SK-N-SH (cell line): Measurements from ENCODE around the gene AREG.

Experiments
- CTCF ChIP-seq: fragments of 200-600 bp; sonication (generic); IDR thresholded peaks from 2 replicates; pipeline ENCODE4 v1.6.1; 2017; ENCODE audit warnings: antibody characterized with exemption, mild to moderate bottlenecking, moderate library complexity
- IRF3 ChIP-seq: fragments of 150-350 bp; IDR thresholded peaks from 2 replicates; pipeline ENCODE4 v1.6.1; 2016; ENCODE audit warnings: mild to moderate bottlenecking, low read depth, low read length
- JUND ChIP-seq: IDR thresholded peaks from 2 replicates; pipeline ENCODE4 v1.4.0; 2012
- NFIC ChIP-seq: IDR thresholded peaks from 2 replicates; pipeline ENCODE4 v1.4.0; 2012; ENCODE audit warnings: borderline replicate concordance
- RXRA ChIP-seq: IDR thresholded peaks from 2 replicates; pipeline ENCODE4 v1.4.0; 2012; ENCODE audit warnings: low read depth, mild to moderate bottlenecking, borderline replicate concordance
- SIN3A ChIP-seq: IDR thresholded peaks from 2 replicates; pipeline ENCODE4 v1.6.1; 2012; ENCODE audit warnings: low read depth, mild to moderate bottlenecking, low read length, moderate library complexity, borderline replicate concordance
- TF ChIP-seq, protein P1 (sequence below): IDR thresholded peaks from 2 replicates; pipeline ENCODE4 v1.4.0; 2012; ENCODE audit warnings: low read depth

- TF ChIP-seq JUND (no peak), CTCF (no peak), SIN3A (no peak), NFIC (no peak), RXRA (no peak), IRF3 (no peak)
- TF ChIP-seq, protein P1, sequence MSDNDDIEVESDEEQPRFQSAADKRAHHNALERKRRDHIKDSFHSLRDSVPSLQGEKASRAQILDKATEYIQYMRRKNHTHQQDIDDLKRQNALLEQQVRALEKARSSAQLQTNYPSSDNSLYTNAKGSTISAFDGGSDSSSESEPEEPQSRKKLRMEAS = no peak
These were observed 7.1 kb upstream of the AREG start for GRCh38 chr4:74437866-74438265.
